ENCODE data around the gene FRMD5. TPM values are rescaled to one million over a fixed set of nuclear protein-coding genes. Genes with fewer than 3 reads are reported as not detected.

The FRMD5 gene
- total RNA-seq, 1 experiment from 2014 or later: 5.8 TPM

DNA sequence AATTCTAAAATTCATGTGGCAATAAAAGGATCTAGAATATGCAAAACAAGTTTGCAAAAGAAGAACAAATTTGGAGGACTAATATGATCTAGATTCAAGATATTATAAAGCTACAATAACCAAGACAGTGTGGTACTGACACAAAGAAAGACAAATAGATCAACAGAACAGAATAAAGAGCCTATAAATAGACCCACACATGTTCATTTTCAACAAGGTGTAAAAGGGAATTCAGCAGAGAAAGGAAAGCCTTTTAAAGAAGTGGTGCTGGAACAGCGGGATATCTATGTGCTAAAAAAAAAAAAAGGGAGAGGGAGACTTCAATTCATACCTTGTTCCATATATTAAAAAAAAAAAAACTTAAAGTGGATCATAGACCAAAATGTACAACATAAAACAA lies 219.3 kb downstream of the FRMD5 start:
- DNase-seq (ENCODE audit: low spot score): no peak

DNA sequence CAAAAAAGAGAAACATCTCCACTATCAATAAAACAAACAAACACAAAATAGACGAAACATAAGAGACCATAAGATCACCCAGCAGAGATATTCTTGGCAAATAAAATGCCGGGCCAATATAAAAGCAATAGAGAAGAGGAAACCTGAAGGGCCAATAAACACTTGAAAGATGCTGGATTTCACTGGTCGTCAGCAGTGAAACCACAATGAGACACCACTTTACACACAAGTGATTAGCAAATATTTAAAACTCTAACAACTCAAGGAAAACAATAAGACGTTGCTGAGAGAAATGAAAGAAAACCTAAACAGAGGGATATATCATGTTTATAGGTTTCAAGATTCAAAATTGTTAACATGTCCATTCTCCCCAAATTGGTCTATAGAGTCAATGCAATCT lies 219.7 kb downstream of the FRMD5 start:
- DNase-seq (ENCODE audit: low spot score): no peak

DNA sequence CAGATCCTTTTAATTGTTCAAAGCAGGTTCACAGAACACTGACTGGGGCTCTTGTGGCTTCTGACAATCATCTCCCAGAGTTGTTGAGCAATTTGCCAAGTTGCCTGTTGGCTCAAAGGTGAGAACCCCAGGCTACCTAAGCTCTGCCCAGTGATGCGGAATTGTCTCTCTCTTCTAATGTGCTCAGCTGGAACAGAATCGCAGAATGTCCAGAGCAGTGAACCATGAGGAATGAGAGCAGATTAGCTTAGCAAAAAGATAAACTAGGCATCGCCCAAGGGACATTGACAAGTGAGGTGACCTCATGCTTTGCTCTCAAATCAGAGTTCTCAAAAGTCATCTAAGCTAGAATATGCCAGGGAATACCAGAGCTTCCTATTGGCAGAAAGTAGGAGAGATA lies 220.2 kb downstream of the FRMD5 start:
- no peak for DNase-seq (ENCODE audit: low spot score)

DNA sequence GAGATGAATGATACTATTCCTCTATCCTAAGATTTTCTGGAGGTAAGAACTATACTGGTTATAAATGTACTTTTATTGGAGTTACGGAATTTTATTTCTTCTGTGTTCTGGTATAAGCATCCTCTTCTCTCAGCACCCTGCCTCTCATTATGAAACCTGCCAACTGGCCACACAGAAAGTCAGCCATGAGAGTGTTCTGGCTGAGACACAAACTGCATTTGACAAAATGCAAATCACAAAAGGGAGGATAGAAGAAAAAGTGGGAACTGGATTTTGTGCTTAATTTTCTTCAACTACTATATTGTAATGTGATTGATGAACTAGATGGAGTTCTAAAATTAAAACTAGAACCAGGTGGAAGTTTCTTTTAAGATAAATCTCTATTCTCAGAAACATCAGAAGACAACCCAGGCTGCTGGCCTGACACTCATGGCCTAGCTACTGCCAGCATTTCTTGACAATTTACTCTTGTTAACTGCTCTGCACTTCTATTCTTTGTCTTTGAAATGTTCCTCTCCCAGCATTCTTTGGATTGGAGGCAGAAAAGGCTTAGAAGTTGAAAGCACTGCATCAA lies 225.2 kb downstream of the FRMD5 start:
- DNase-seq (ENCODE audit: low spot score): no peak

DNA sequence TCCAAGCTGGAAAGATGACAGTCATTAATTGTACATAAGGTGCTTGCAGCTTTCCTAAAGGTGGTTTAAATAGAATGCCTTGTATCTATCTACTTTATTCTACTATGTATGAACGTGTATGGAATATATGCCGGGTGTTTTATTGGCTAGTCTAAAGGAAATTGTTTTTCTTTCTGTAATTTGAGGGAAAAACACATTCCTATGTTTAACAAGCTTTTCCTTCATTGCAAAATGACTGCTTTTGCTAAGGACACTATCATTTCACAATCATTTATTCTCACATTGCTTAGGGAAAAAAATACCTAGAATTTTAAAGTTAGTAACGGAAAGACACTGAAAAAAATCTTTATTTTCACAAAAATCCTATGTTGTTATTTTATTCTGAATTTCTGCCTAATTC lies 226.5 kb downstream of the FRMD5 start:
- no peak for DNase-seq (ENCODE audit: low spot score)

DNA sequence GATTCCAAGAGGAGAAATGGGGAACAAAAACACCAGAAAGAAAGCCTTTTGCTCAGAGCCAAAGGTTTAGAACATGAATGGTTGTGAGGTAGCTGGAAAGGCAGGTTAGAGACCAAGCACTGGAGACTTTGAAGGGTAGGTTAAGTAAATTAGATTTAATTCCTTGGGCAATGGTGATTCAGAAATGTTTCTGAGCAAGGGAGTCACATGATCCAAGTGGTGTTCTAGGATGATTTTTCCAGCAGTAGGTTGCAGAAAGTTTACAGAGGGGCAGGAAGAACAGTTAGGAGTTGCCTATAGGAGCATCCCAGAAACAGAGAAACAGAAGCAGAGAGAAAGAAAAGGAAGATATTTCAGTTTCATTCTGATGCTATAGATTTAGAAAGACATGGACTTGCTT lies 228.4 kb downstream of the FRMD5 start:
- no peak for DNase-seq (ENCODE audit: low spot score)

DNA sequence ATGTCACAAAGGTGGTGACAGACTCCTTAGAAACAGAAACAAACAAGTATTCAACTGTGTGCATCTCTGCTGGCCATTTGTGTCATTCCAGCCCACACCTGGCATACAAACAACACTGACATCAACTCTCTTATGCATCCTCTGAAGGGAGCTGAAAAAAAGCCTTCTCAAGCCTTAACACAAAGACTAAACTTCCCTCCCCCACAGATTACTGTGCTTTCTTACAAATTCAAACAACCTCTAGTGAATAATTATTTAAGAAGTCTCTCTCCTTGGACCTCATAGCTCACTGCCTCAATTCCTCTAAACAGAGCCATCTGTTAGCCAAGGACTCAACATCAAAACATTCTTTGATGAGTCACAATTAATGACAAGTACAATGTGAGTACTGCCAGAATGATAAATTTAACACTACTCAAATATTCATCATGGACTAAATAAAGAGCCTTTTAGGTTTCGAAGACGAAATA lies 236.2 kb downstream of the FRMD5 start:
- no peak for DNase-seq (ENCODE audit: low spot score)

DNA sequence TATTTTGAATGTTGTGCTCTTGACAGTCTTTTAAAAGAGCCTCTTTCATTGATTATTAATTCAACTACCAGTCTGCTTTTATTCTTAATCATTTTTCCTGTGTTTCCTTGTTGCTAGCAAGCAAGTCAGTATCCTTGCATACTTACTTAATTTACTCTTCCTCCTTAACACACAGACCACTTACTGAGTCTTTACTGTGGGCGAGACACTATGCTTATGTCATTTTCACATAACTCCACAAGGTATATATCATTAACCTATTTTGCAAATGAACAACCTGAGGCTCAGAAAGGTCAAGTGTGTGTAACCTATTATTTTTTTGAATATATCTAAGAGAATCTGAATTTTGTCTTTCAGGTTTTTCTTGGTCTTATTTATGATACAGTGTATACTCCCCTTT lies 237.3 kb downstream of the FRMD5 start:
- DNase-seq (ENCODE audit: low spot score): no peak

DNA sequence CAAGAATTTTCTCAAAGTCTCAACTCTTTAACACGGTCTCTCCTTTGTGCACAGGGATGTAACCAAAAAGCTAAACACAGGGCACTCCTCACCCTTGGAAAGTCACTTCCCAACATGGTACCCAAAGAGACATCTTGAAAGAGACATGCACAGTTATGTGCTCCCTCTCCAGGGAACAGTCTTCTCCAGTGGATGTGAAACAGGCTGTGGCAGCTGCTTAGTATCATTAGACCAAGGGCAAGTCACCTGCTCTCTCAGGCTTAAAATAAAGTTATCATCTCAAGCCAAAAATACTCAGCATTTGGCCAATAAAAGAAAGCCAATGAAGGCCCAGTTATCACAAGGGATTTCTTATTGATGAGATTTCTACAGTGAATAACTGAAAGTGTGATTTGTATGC lies 239.9 kb downstream of the FRMD5 start:
- no peak for DNase-seq (ENCODE audit: low spot score)

DNA sequence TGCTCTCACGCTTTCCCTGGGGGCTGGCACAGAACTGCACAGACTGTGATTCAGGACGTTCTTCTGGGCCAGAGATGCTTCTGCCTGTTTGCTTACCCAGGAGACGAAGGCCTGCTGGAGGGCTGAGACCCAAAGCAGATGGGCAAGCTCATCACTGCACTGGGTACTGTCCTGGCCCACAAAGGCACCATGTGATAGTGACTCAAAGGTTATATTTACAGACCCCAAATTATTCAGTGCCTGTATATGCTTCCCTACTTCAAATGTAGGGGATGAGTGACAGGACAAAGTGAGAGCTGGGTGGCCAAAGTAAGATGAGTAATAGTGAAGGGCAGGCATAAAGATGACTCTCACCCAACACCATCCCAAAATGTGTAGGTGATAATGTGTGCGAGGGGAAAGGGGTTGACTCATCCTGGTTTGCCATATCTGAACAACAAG lies 240.9 kb downstream of the FRMD5 start:
- no peak for DNase-seq (ENCODE audit: low spot score)

DNA sequence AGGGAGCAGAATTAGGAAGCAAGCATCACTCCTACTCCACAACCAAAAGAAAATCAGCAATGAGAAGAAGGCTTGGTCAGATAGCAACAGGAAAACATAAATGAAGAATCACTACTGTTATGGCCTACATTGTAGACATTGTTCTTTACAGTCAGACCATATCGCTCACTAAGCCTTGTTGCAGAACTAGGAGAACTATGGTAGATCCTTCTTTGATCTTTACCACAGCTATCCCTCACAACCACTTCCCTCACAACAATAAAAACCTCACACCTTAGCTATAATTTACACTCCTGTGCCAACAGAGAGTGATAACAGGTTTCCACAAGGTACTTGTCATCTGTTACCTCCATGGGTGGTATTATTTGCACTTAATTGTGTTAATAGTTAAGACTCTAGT lies 241.7 kb downstream of the FRMD5 start:
- no peak for DNase-seq (ENCODE audit: low spot score)

DNA sequence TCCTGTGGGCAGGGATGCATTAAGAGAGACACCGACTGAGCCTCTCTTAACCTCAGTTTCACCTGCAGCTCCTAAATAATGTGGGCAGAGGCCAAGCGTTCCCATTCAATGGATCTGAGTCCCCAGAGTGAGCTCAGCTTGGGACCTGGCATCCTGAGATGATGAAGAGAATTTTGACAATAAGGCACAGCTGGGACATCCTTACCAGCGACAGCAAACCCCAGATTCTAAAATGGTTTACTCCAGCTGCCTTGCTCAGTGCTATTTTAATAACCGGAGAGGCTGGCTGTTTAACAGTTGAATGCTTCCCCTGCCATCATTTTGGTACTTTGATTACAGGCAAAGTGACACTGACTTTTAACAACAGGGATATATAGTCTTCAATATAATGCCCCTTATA lies 244.5 kb downstream of the FRMD5 start:
- no peak for DNase-seq (ENCODE audit: low spot score)

DNA sequence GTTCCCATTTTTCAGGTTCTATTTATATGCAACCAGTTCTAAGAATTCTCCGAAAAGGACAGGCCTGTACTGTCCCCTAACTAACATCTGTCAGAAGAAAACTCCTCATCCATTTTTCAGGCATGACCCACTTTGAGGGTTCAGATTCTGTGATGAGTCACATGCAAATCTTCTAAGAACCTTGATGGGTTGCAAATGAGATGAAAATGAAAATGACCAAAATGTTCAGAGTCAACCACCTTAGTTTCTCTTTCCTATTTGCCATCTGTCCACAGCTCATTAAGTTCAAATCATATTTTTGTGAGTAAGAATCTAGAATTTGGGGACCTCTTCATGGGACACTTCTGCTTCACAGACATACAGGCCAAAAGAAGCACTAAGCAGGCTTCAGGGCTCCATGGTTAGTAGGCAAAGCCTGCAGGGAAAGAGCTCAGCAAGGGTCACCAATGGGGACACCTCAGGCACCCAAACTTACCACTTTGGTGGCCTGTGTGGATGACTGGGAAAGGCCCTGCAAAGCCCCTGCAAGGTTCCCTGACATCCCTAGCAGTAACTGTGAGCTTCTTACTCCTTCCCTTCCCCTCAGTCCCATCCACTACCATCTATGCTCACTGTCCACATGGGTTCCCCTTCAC lies 246.3 kb downstream of the FRMD5 start:
- DNase-seq (ENCODE audit: low spot score): no peak

DNA sequence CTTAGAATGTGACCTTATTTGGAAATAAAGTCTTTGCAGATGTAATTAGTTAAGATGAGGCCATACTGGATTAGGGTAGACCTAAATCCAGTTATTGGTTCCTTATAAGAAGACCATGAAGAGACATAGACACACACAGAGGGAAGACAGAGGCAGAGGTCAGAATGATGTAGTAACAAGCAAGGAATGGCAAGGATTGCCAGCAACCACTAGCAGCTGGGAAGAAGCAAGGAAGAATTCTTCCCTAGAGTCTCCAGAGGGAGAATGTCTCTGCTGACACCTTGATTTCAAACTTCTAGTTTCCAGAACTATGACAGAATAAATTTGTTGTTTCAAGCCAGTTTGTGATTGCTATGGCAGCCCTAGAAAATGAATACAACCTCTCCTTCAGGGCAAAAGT lies 251.6 kb downstream of the FRMD5 start:
- DNase-seq (ENCODE audit: low spot score): no peak

DNA sequence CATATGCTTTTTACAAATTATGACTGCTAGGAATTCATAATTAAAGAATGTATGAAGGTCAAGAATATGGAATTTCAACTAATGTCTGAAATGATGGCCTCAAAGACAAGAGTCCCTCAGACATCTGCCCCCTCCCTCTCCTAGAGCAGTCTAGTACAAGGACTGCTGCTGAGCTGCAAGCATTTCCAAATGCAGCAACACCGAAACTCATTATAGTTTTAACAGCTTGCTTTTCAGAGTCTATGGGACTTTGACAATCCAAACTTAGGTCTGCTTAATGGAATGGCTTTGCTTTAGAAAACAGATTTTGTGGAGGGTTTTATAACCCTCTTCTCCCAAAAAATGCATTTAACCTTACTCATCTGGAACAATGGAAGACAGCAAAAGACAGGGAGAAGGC lies 252.9 kb downstream of the FRMD5 start:
- DNase-seq (ENCODE audit: low spot score): no peak

DNA sequence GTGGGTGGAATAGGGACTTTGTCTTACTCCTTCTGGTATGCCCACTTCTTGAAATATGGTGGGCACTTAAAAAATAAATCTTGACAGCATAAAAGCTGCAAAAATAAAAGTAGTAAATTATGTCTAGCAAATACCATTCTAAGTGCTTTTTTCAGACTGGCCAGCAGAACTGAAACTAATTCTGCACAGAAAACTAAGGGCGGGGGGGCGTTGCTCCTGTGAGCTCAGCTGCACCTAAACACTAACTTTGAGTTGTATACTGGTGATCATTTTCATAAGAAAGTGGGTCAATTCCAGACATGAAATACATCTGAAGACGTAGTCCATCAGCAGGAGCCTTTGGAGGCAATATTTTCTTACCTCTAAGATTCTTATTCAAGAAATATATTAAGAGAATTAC lies 253.5 kb downstream of the FRMD5 start:
- no peak for DNase-seq (ENCODE audit: low spot score)

DNA sequence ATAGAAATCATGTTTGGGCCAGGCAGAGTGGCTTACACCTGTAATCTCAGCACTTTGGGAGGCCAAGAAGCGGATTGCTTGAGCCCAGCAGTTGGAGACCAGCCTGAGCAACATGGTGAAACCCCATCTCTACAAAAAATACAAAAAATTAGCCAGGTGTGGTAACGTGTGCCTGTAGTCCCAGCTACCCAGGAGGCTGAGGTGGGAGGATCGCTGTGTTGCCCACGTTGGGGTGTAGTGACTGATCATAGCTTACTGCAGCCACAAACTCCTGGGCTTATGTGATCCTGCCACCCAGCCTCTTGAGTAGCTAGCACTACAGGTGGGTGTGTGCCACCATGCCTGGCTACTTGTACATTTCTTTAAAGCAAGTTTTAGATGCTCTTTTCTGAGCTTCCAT lies 254.0 kb downstream of the FRMD5 start:
- DNase-seq (ENCODE audit: low spot score): no peak

DNA sequence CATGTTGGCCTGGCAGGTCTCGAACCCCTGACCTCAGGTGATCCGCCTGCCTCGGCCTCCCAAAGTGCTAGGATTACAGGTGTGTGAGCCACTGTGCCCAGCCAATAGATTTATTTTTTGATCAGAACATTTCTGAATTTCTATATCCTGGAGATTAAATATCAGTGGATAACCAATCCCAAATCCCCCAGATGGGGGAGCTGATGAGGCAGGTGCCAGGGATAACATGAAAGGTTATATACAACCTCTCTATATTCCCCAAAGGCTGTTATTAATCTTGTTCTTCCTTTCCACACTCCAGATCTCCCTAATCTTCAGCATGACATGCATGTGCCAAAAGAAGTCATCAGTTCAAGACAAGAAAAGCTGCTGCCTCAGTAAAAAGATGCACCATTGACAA lies 256.0 kb downstream of the FRMD5 start:
- DNase-seq (ENCODE audit: low spot score): peak; percentile 73

DNA sequence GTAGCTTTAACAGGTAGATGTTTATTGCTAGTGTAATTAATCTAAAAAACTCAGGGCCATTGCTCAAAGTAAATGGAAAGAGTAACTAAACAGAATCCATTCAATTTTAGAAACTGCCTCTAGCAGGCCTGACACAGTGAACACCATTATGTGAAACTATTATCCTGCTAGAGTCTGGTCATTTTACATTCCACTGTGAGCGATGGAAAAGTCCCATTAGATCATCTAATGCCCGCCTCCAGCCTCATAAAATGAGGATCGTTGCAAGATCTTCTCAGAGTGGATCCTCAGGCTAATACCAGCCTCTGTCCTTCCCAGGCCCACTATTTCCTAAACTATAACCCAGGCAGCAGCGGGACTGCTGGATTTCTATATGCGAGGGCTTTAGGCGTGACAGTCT lies 260.6 kb downstream of the FRMD5 start:
- DNase-seq (ENCODE audit: low spot score): no peak

DNA sequence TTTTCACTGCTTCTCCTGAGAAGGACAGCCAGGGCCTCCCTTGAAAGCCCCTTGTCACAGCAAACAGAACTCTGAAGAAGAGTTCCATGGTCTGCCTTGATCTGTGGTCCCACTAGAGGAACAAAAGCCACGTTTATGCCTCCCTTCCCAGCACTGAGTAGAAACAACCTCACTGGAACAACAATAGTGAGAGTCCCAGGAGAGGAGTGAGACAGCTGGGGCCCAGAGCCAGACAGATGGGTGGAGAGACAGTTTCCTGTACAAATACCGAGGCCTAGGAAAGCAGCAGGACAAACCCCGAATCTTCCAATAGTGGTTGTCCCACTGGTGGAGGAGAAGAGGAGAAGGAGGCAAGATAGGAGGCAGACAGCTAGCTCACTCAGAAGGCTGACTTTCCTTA lies 262.2 kb downstream of the FRMD5 start:
- no peak for DNase-seq (ENCODE audit: low spot score)

DNA sequence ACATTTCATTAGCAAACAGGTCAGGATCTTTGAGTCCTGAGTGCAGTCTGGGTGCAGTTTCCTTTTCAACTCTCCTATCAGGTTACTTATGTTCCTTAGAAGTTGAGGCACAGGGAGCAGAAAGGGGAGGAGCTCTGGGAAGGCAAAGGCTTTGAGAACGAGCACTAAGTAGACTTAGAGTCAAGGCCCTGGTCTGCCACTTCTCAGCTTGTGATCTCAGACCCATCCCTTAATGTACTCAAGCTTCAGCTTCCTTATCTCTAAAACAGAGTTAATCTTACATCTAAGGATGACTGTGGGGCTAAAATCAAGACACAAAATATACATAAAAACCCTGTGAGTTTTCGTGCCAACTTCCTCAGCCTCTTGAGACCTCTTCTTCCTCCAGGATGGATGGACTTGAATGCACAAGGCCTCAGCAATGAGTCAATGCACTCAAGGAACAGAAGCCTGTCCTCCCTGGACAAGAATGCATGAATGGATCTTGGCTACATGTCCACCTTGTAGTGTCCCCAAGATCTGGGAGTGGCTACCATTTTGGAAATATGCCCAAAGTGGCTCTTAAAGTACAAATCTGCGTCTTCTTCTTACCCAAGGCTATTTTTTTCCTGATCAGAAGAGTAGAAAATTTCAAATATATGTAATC lies 263.2 kb downstream of the FRMD5 start:
- DNase-seq (ENCODE audit: low spot score): no peak

DNA sequence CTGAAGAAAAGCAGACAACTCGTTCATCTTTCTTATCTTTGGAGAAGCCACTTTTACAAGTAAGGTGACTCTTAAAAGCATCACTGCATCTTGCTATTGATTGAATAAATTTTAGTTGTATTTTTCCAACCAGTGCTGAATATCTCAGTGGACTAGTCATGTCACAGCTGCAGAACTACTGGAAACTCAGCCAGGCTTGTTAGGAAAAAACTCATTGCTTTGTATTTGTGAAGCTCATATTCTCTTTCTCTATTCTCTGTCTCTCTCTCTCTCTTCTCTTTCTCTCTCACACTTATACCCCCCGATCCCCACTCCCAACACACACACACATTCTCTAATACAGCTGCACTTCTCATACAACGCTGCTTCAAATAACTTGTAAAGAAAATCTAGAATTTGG lies 264.0 kb downstream of the FRMD5 start:
- no peak for DNase-seq (ENCODE audit: low spot score)

DNA sequence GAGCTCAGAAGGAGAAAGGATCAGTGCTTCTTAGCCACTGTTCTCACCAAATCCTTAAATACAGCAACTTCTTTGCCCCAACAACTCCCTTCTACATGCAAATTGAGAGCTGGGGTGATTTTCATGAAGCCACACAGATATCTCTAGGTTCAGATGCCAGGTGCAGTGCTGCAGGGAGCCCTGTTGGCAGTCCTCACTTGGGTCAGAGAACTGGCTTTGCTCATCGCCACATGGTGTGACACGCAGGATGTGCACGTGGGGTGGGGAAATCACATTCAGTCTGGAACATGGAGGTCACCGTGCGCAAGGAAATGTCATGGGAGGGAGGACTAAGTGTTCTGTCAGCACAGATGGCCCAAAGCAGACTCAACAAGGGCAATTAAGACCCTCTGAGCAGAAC lies 264.5 kb downstream of the FRMD5 start:
- no peak for DNase-seq (ENCODE audit: low spot score)
